Measurements from ENCODE around the gene MRPS7.

DNA sequence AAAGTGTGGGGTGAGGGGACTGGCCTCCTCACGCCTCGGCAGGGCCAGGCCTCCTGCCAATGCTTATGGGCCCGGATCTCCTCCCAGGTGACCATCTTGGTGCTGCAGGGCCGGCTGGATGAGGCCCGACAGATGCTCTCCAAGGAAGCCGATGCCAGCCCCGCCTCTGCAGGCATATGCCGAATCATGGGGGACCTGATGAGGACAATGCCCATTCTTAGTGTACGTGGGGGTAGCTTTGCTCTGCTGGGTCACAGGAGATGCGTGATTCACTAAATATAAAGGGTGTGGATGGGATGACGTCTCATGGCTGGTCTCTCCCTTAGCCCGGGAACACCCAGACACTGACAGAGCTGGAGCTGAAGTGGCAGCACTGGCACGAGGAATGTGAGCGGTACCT lies 36.7 kb upstream of the MRPS7 start:
- TF ChIP-seq CTCF (IDR thresholded peaks at IDR 0.05 in 4 of 5, conservative IDR thresholded peaks at IDR 0.05 in 1 of 5) (no peak), POLR2A (IDR thresholded peaks at IDR 0.05) (no peak)
